H1 (cell line): ENCODE measurements around the gene CDC73. TPM values are rescaled to one million over a fixed set of nuclear protein-coding genes. Genes with fewer than 3 reads are reported as not detected.

ENCODE experiments used
- CTCF ChIA-PET: fragments of 300-600 bp; sonication (Branson Sonifier 250); formaldehyde crosslinking; loops from one replicate; lab custom pipeline; 2021; ENCODE audit not compliant: partially characterized antibody; lab: Charles Lee
- POLR2A ChIA-PET: fragments of 300-600 bp; sonication (Branson Sonifier 250); formaldehyde crosslinking; loops from one replicate; lab custom pipeline; 2021; ENCODE audit warnings: inconsistent platforms; ENCODE audit not compliant: partially characterized antibody; lab: Charles Lee
- DNase-seq, 2 experiments: peaks; one replicate each; pipeline versions ENCODE4 v3.0.0 to v3.0.0-alpha.2; 2010 to 2022; ENCODE audit warnings: low spot score in 2 of 2, low read depth in 1 of 2, mixed read lengths in 1 of 2
- FAIRE-seq: peaks from 2 replicates; lab custom pipeline; 2011; peaks lifted over from hg19 to GRCh38; lab: Jason Lieb, UNC
- H2AFZ ChIP-seq: 2 replicates; pipeline ENCODE4 v1.8.1; 2012; ENCODE audit warnings: low read length, inconsistent platforms
- H2AK5ac ChIP-seq: 2 replicates; pipeline ENCODE4 v1.6.1; 2013; ENCODE audit warnings: low read depth, low read length
- H2BK120ac ChIP-seq: replicated peaks from 2 replicates; pipeline ENCODE3; 2013; ENCODE audit warnings: low read depth, low read length, inconsistent platforms
- H2BK12ac ChIP-seq: 2 replicates; pipeline ENCODE4 v1.6.1; 2013; ENCODE audit warnings: low read depth, low read length
- H2BK15ac ChIP-seq: 2 replicates; pipeline ENCODE4 v1.6.1; 2013; ENCODE audit warnings: low read length
- H2BK20ac ChIP-seq: 2 replicates; pipeline ENCODE4 v1.6.1; 2013; ENCODE audit warnings: low read length
- H2BK5ac ChIP-seq: 2 replicates; pipeline ENCODE4 v1.6.1; 2013; ENCODE audit warnings: low read depth, low read length
- H3K14ac ChIP-seq: 2 replicates; pipeline ENCODE4 v1.6.1; 2013; ENCODE audit warnings: inconsistent platforms; ENCODE audit not compliant: insufficient read length
- H3K18ac ChIP-seq: 2 replicates; pipeline ENCODE4 v1.6.1; 2013; ENCODE audit warnings: low read length; ENCODE audit errors: extremely low read depth
- H3K23ac ChIP-seq: 2 replicates; pipeline ENCODE4 v1.6.1; 2013; ENCODE audit warnings: inconsistent platforms; ENCODE audit not compliant: insufficient read length
- H3K23me2 ChIP-seq: 2 replicates; pipeline ENCODE4 v1.6.1; 2013; ENCODE audit warnings: low read depth, low read length
- H3K27ac ChIP-seq: 2 replicates; pipeline ENCODE4 v1.6.1; 2011; ENCODE audit warnings: low read depth, low read length, inconsistent platforms
- H3K27me3 ChIP-seq, 4 experiments: replicated peaks in 1 of 4; 1 replicate in 1 of 4; 2 replicates in 3 of 4; pipeline versions ENCODE4 v1.6.1 to v1.8.1; 2011 to 2013; ENCODE audit warnings: low read length in 3 of 4, mild to moderate bottlenecking in 3 of 4, inconsistent platforms in 2 of 4, mixed read lengths in 2 of 4, moderate library complexity in 1 of 4; ENCODE audit not compliant: control insufficient read depth in 3 of 4, insufficient read depth in 3 of 4; ENCODE audit errors: extremely low read depth in 1 of 4
- H3K36me3 ChIP-seq, 4 experiments: 2 replicates each; pipeline versions ENCODE4 v1.6.1 to v1.8.1; 2011 to 2013; ENCODE audit warnings: mild to moderate bottlenecking in 4 of 4, low read length in 3 of 4, moderate library complexity in 2 of 4, control low read depth in 1 of 4, inconsistent platforms in 1 of 4; ENCODE audit not compliant: insufficient read depth in 4 of 4, control insufficient read depth in 2 of 4
- H3K4ac ChIP-seq: replicated peaks from 2 replicates; pipeline ENCODE3; 2013; ENCODE audit warnings: low read length, low read depth, mixed read lengths, inconsistent platforms; ENCODE audit not compliant: insufficient read length
- H3K4me1 ChIP-seq, 4 experiments: replicated peaks in 1 of 4; 1 replicate in 1 of 4; 2 replicates in 3 of 4; pipeline versions ENCODE4 v1.6.1 to v1.8.1; 2011 to 2013; ENCODE audit warnings: low read length in 3 of 4, inconsistent platforms in 2 of 4, mixed read lengths in 1 of 4; ENCODE audit not compliant: insufficient read depth in 4 of 4, control insufficient read depth in 3 of 4
- H3K4me2 ChIP-seq, 2 experiments: 2 replicates each; pipeline versions ENCODE4 v1.6.1 to v1.8.1; 2011 to 2013; ENCODE audit warnings: low read depth in 2 of 2, low read length in 2 of 2, control low read depth in 1 of 2, inconsistent platforms in 1 of 2, mild to moderate bottlenecking in 1 of 2; ENCODE audit not compliant: insufficient read depth in 1 of 2
- H3K4me3 ChIP-seq, 4 experiments: fragments of 200-600, 300-600 bp in 1 of 4; sonication (generic), shearing (Covaris generic), sonication (Bioruptor Twin) in 1 of 4; 2 replicates each; pipeline versions ENCODE4 v1.5.1 to v1.8.1; 2011 to 2016; ENCODE audit warnings: low read length in 4 of 4, low read depth in 3 of 4, control low read depth in 2 of 4, inconsistent platforms in 2 of 4, mild to moderate bottlenecking in 2 of 4, mixed read lengths in 1 of 4, moderate library complexity in 1 of 4; ENCODE audit not compliant: insufficient read depth in 2 of 4; ENCODE audit errors: extremely low read depth in 1 of 4
- H3K56ac ChIP-seq: replicated peaks from 2 replicates; pipeline ENCODE3; 2013; ENCODE audit warnings: low read depth, mild to moderate bottlenecking, mixed read lengths, low read length, inconsistent platforms; ENCODE audit not compliant: insufficient read length
- H3K79me1 ChIP-seq: 2 replicates; pipeline ENCODE4 v1.6.1; 2013; ENCODE audit warnings: low read depth, low read length, control low read depth
- H3K79me2 ChIP-seq, 2 experiments: 2 replicates each; pipeline versions ENCODE4 v1.6.1 to v1.8.1; 2012 to 2013; ENCODE audit warnings: low read length in 2 of 2, mild to moderate bottlenecking in 2 of 2, inconsistent platforms in 1 of 2; ENCODE audit not compliant: insufficient read depth in 2 of 2, control insufficient read depth in 1 of 2
- H3K9ac ChIP-seq, 4 experiments: replicated peaks in 1 of 4; 1 replicate in 1 of 4; 2 replicates in 3 of 4; pipeline versions ENCODE4 v1.6.1 to v1.8.1; 2011 to 2013; ENCODE audit warnings: low read depth in 3 of 4, low read length in 3 of 4, control low read depth in 2 of 4, mild to moderate bottlenecking in 2 of 4, moderate library complexity in 2 of 4, inconsistent platforms in 1 of 4; ENCODE audit errors: extremely low read depth in 1 of 4
- H3K9me3 ChIP-seq, 2 experiments: 2 replicates each; pipeline versions ENCODE4 v1.6.1 to v1.8.1; 2012 to 2013; ENCODE audit warnings: mild to moderate bottlenecking in 2 of 2, moderate library complexity in 2 of 2, control low read depth in 1 of 2, inconsistent platforms in 1 of 2, low read depth in 1 of 2, low read length in 1 of 2, mixed read lengths in 1 of 2; ENCODE audit not compliant: insufficient read depth in 2 of 2
- H4K20me1 ChIP-seq, 2 experiments: replicated peaks in 1 of 2; 2 replicates each; pipeline versions ENCODE3 to v1.8.1; 2011 to 2013; ENCODE audit warnings: inconsistent platforms in 2 of 2, low read length in 2 of 2, mild to moderate bottlenecking in 1 of 2; ENCODE audit not compliant: insufficient read depth in 2 of 2, control insufficient read depth in 1 of 2
- H4K5ac ChIP-seq: 2 replicates; pipeline ENCODE4 v1.6.1; 2013; ENCODE audit warnings: low read length, low read depth, mixed read lengths, inconsistent platforms; ENCODE audit not compliant: insufficient read length
- H4K8ac ChIP-seq: 2 replicates; pipeline ENCODE4 v1.8.0; 2013; ENCODE audit warnings: mild to moderate bottlenecking, moderate library complexity, low read length, inconsistent platforms; ENCODE audit not compliant: insufficient read depth; ENCODE audit errors: extremely low read depth
- H4K91ac ChIP-seq: replicated peaks from 2 replicates; pipeline ENCODE3; 2013; ENCODE audit warnings: low read length, mixed read lengths, inconsistent platforms; ENCODE audit not compliant: insufficient read length
- BACH1 ChIP-seq: IDR thresholded peaks from 2 replicates; pipeline ENCODE4 v1.6.1; 2012; ENCODE audit warnings: low read length, improper control_type of control experiment
- BRCA1 ChIP-seq: IDR thresholded peaks from 2 replicates; pipeline ENCODE4 v1.6.1; 2012; ENCODE audit warnings: low read depth, low read length, improper control_type of control experiment
- CBX8 ChIP-seq: fragments of 300-800, 300-1000 bp; sonication (generic); IDR thresholded peaks from 2 replicates; pipeline ENCODE4 v1.7.1; 2016; ENCODE audit warnings: low read depth, low read length, borderline replicate concordance
- CEBPB ChIP-seq: IDR thresholded peaks from 2 replicates; pipeline ENCODE4 v1.6.1; 2012; ENCODE audit warnings: low read depth, low read length
- CHD1 ChIP-seq: IDR thresholded peaks from 2 replicates; pipeline ENCODE4 v1.6.1; 2012; ENCODE audit warnings: low read depth, low read length, improper control_type of control experiment
- EP300 ChIP-seq, 2 experiments: IDR thresholded peaks; 1 replicate in 1 of 2; 2 replicates in 1 of 2; pipeline ENCODE4 v1.6.1; 2011 to 2012; ENCODE audit warnings: low read depth in 2 of 2, low read length in 2 of 2, mild to moderate bottlenecking in 2 of 2, borderline replicate concordance in 1 of 2, inconsistent platforms in 1 of 2, moderate library complexity in 1 of 2
- EZH2 ChIP-seq: fragments of 200-600 bp; sonication (generic); IDR thresholded peaks from 2 replicates; pipeline ENCODE4 v1.7.1; 2012; ENCODE audit warnings: low read depth, mild to moderate bottlenecking, moderate library complexity, low read length, inconsistent platforms; ENCODE audit not compliant: severe bottlenecking
- FOSL1 ChIP-seq: IDR thresholded peaks from 2 replicates; pipeline ENCODE4 v1.6.1; 2011; ENCODE audit warnings: mild to moderate bottlenecking, low read depth, low read length, moderate library complexity; ENCODE audit not compliant: insufficient read depth
- HDAC6 ChIP-seq: IDR thresholded peaks from one replicate; pipeline ENCODE4 v1.7.1; 2012; ENCODE audit warnings: low read depth, mild to moderate bottlenecking, inconsistent platforms, low read length, moderate library complexity
- JUN ChIP-seq: IDR thresholded peaks from 2 replicates; pipeline ENCODE4 v1.6.1; 2011; ENCODE audit warnings: low read depth, mild to moderate bottlenecking, improper control_type of control experiment, low read length
- NANOG ChIP-seq: IDR thresholded peaks from 2 replicates; pipeline ENCODE4 v1.6.1; 2011; ENCODE audit warnings: low read length, low read depth, mild to moderate bottlenecking, inconsistent platforms; ENCODE audit not compliant: insufficient read depth, poor library complexity, severe bottlenecking
- SAP30 ChIP-seq: fragments of 300-600 bp; sonication (generic); IDR thresholded peaks from 2 replicates; pipeline ENCODE4 v1.7.1; 2012; ENCODE audit warnings: low read length, moderate library complexity, mild to moderate bottlenecking, inconsistent platforms; ENCODE audit not compliant: insufficient read depth, insufficient replicate concordance
- SIX5 ChIP-seq: IDR thresholded peaks from 2 replicates; pipeline ENCODE4 v1.6.1; 2011; ENCODE audit warnings: mild to moderate bottlenecking, low read depth, low read length
- TBP ChIP-seq: IDR thresholded peaks from 2 replicates; pipeline ENCODE4 v1.6.1; 2011; ENCODE audit warnings: low read depth, low read length, improper control_type of control experiment
- TEAD4 ChIP-seq: IDR thresholded peaks from 2 replicates; pipeline ENCODE4 v1.6.1; 2012; ENCODE audit warnings: low read depth, low read length, inconsistent platforms, mixed read lengths
- WGBS, 2 experiments: shearing (Covaris generic) in 1 of 2; methylation state at CpG; one replicate each; pipeline versions ENCODE4 v1.1.6 to v1.1.7; 2013 to 2015; ENCODE audit warnings: low lambda C conversion rate in 2 of 2, mixed read lengths in 2 of 2, inconsistent platforms in 1 of 2, low coverage in 1 of 2, missing lambda C conversion rate in 1 of 2; ENCODE audit not compliant: insufficient replicate concordance in 2 of 2, insufficient coverage in 1 of 2, insufficient read length in 1 of 2; ENCODE audit errors: extremely low coverage in 1 of 2, missing lambda C conversion rate in 1 of 2; 5-methylcytosine and 5-hydroxymethylcytosine counted together
- polyA plus RNA-seq, 7 experiments: library from polyadenylated mRNA; depleted of rRNA in 3 of 7; stranded (reverse) in 5 of 7; unstranded in 2 of 7; fragments of >200 nt in 5 of 7; fragments of 200-250 nt in 2 of 7; gene quantifications; 1 replicate in 5 of 7; 2 replicates in 1 of 7; 4 replicates in 1 of 7; pipeline versions ENCODE4 v1.2.1 to v1.2.3, GENCODE V29; 2011 to 2013; ENCODE audit warnings: missing spikeins in 2 of 7, mixed read lengths in 2 of 7
- total RNA-seq: library from RNA; stranded (reverse); fragmentation: NEBNext Ultra II Directional; extraction: Animal tissue kit (Norgen Biotek cat#: 25700); gene quantifications from 2 replicates; pipeline ENCODE4 v1.2.1, GENCODE V29; 2021

The CDC73 gene
- total and polyA plus RNA-seq, 2 of the 8 experiments (the other 6 are each of a cell fraction or from before 2014, with no cell fraction given) = 9.8 to 64.0 TPM

- Histone ChIP-seq H3K56ac (no peak overlapping the region), H3K27me3 (no peaks in the 10 kb centered on the region), H2AFZ (no peak overlapping the region), H4K20me1 (peaks cover 0 to 2% of the 10 kb centered on the region in 2 experiments), H3K4me1 (no peaks in the 10 kb centered on the region)
- TF ChIP-seq SAP30 (no peak), TEAD4 (no peak), CHD1 (no peak), EP300 (IDR thresholded peaks at IDR 0.05; ENCODE audit: borderline replicate concordance in 1 of 2, low read depth in 2 of 2, low read length in 2 of 2) (no peak), HDAC6 (no peak), JUN (no peak), BACH1 (no peak), FOSL1 (no peak), CEBPB (no peak), TBP (no peak), NANOG (no peak), EZH2 (no peak), BRCA1 (no peak), SIX5 (no peak), CBX8 (no peak)
- TF ChIP-seq, all 59 proteins: peak for 0
- Histone ChIP-seq H3K79me1 (no peaks in the 10 kb centered on the region), H4K5ac (no peak overlapping the region), H4K91ac (no peak overlapping the region), H3K14ac (no peak overlapping the region), H3K9me3 (no peaks in the 10 kb centered on the region), H3K27ac (no peak overlapping the region), H2BK20ac (no peak overlapping the region), H3K23ac (no peak overlapping the region), H3K4me2 (no peak overlapping the region), H3K4me3 (no peak overlapping the region), H3K23me2 (no peaks in the 10 kb centered on the region), H3K79me2 (no peaks in the 10 kb centered on the region), H2BK120ac (no peak overlapping the region), H2BK5ac (no peak overlapping the region), H3K18ac (no peak overlapping the region), H3K36me3 (peaks cover 0 to 24% (median 12%) of the 10 kb centered on the region in 4 experiments; a peak in 5 of 8 replicates), H2AK5ac (no peak overlapping the region), H4K8ac (no peak overlapping the region), H2BK15ac (no peak overlapping the region), H3K4ac (no peak overlapping the region), H2BK12ac (no peak overlapping the region), H3K9ac (no peak overlapping the region)
- CTCF ChIA-PET = interaction anchor here (0.7 kb wide), 2 partner anchors 9 to 47 kb away, joined by 3 to 4 read pairs; no protein-coding TSS in a partner anchor
- 94% methylated on average over 2 of the region's 3 CpGs; no CpG with 5 or more reads in 1 of the 2 experiments for WGBS, 2 experiments
- no peak for FAIRE-seq
- POLR2A ChIA-PET = interaction anchor here (0.6 kb wide), 2 partner anchors 32 to 221 kb away, joined by 3 read pairs; no protein-coding TSS in a partner anchor
- DNase-seq = no peak
Measured at GRCh38 chr1:193087893-193088292, 33.9 kb upstream of the CDC73 start.
